T1000 (cell line): Measurements from ENCODE around the gene GPR153.
A peak's percentile ranks its signal among the peaks of the same experiment; 100 is the strongest.

ENCODE experiments used
- DNase-seq: peaks from one replicate; lab custom pipeline; 2025; ENCODE audit warnings: mixed read lengths; lab: John Stamatoyannopoulos, UW

GPR153 gene

DNA sequence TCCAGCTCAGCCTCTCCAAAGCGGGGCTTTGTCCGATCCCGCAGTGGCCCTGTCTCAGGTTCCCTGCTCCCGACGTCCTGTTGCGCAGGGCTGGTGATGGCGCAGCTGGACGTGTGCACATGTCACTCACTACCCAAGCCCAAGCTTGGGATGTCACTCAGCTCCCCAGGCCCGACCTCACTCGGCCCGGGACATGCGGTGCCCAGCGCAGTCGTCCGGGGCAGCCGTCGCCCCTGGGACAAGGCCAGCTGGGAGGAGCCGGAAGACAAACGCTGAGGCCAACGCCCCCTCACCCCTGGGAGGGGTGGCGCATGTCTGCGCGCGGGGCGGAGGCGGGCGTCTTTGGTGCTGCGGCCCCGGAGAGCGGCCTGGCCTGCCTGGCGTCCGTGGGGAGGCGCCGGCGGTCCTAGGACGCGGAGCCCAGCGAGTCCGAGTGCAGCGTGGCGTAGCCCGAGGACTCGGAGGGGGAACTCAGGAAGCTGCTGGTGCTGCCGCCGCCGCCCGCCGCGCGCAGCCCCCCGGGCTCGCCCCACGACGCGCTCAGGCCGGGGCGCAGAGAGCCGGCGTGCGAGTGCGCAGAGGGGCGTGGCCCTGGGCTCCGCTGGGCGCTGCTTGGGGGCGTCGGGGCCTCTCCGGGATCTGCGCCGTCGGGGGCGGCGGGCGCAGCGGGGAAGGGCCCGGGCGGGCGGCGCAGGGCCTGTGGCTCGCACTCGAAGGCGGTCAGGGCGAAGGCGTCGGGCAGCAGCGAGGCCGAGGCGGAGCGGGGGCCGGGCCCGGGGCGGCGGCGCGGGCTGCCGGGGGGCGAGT, 11.8 kb downstream of the GPR153 start:
- DNase-seq = peak; percentile 35

- no peak for DNase-seq
Observed at GRCh38 chr1:6248161-6248776, 12.6 kb downstream of the GPR153 start.

- DNase-seq = no peak
Observed at GRCh38 chr1:6247651-6248050, 13.2 kb downstream of the GPR153 start.

- peak; percentile 60 for DNase-seq
Observed at GRCh38 chr1:6246497-6247467, 14.1 kb downstream of the GPR153 start.

GRCh38 chr1:6245869-6246496, 14.9 kb downstream of the GPR153 start:
- no peak for DNase-seq

DNA sequence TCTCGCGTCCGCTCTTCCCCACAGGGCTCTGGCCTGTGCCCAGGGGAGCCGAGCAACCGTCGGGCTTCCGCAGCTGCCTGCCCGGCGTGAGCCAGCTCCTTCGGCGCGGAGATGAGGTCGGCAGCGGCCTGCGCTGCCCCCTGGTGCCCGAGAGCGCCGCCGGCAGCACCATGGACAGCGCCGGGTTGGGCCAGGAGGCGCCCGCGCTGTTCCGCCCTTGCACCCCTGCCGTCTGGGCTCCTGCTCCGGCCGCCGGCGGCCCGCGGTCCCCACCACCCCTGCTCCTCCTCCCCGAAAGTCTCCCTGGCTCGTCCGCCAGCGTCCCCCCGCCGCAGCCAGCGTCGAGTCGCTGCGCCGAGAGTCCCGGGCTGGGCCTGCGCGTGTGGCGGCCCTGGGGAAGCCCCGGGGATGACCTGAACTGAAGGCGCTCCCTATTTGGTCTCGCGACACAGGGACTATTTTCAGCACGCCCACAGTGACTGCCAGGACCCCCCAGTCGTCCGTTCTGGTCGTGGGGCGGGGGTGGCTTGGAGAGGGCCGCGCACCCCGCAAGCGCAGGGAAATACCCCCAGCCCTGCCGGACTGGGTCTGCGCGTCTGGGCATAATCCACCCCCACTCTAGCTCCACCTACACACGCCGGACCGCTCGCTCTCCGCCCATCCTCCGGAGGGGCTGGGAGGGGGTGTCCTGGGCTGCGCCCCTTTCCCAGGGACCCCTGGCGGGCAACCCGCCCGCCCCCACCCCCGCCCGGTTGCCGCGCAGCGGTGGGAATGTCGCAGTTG, 15.6 kb downstream of the GPR153 start:
- DNase-seq = peak; percentile 71

GRCh38 chr1:6244401-6245049, 16.4 kb downstream of the GPR153 start:
- no peak for DNase-seq

- DNase-seq = no peak
Observed at GRCh38 chr1:6243993-6244392, 16.9 kb downstream of the GPR153 start, which contains the start of gene HES3. HES3 (plus strand) TSS chr1:6244179; CDS start chr1:6244366, 187 bp downstream.

GRCh38 chr1:6243053-6243834, 17.7 kb downstream of the GPR153 start:
- no peak for DNase-seq

DNA sequence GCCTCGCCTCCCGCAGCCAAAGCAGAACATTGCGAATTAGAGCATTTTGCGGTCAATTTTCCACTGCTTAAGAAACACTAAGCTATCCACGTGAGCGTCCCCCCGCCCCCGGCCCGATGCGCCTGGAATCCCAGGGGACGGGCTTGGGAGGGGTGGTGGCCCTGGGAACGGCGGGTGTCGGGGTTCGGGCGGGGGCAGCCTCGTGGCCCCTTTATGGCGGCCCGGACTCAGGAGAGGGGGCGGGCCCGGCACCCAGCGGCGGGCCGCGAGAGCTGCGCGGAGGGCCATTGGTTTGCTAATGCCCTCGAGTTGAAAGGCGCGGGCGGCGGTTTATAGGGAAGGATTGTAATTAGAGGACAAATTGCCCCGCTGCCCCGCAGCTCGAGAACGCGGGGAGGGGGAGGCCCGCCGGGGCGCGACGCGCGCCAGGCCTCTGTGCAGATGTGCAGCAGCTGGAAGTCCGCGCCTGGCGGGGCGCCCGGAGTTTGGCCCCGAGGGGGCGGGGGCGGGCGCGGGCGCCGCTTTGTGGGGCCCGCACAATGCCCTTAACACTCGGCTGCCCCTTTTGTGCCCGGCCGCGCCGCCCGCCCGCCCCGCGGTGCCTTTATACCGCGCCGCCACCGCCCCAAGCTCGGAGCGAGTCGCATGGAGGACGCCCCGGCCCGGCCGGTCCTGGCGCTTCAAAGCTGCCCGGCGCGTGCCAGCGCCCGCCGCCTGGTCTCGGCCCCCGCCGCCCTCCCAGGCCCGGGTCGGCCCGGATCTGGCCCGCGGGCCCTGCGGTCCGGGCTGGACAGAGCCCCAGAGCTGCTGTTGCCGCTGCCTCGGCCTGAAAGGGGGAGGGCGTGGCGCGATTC, 18.8 kb downstream of the GPR153 start:
- DNase-seq = no peak

DNA sequence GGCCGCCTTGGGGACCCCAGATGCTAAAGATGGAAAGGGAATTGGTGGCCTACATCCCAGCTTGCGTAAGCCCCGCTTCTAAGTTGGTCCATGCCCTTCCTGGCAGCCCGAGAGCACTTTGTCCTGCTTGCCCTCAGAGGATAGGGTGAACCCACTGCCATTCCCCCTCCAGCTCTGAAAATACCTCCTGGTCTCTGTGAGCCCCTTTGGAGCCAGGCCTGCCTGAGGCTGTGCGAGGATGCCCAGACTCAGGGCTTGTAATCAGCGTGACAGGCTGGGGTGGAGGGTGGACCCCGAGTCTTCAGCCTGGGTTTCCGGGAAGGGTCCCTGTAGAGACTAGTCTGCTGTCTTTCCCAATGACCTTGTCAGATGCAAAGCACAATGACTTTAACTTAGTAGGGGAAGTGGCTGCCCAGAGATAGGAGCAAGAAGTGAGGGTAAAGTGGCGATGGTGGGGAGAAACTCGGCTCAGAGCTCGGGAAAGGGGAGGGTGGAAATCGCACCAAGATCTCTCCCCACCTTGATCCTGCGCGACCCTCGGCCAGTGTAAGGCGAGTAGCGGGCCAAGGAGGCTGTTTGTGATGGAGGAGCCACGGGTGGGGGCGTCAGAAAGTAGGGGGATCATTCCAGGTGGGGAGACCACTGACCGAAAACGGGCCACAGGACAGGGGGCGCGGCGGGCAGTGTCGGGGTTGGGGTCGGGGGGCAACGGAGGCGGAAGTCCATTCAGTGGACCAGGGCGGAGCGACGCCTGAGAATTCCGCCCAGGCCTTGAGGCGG, 19.6 kb downstream of the GPR153 start:
- DNase-seq = no peak

- no peak for DNase-seq
Observed at GRCh38 chr1:6239950-6240768, 20.7 kb downstream of the GPR153 start.

GRCh38 chr1:6239213-6239752, 21.6 kb downstream of the GPR153 start:
- DNase-seq = no peak

GRCh38 chr1:6237093-6237492, 23.8 kb downstream of the GPR153 start:
- no peak for DNase-seq

DNA sequence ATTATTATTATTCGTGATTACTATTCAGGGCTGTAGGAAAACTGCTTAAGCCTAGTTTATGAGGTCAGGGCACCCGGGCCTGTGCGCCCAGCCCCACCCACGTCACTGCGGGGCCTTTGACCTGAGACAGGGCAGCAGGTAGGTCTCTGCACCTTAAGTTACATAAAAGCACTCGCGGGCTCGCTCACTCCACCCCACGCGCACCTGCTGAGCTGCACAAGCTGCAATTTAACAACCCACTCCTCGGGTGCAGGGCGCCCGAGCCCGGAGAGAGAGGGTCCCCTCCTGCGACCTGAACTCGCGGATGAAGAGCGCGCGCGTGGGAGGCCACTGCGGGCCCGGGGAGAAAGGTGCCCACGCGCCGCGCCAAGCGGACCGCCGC, 25.6 kb downstream of the GPR153 start:
- DNase-seq = no peak

DNA sequence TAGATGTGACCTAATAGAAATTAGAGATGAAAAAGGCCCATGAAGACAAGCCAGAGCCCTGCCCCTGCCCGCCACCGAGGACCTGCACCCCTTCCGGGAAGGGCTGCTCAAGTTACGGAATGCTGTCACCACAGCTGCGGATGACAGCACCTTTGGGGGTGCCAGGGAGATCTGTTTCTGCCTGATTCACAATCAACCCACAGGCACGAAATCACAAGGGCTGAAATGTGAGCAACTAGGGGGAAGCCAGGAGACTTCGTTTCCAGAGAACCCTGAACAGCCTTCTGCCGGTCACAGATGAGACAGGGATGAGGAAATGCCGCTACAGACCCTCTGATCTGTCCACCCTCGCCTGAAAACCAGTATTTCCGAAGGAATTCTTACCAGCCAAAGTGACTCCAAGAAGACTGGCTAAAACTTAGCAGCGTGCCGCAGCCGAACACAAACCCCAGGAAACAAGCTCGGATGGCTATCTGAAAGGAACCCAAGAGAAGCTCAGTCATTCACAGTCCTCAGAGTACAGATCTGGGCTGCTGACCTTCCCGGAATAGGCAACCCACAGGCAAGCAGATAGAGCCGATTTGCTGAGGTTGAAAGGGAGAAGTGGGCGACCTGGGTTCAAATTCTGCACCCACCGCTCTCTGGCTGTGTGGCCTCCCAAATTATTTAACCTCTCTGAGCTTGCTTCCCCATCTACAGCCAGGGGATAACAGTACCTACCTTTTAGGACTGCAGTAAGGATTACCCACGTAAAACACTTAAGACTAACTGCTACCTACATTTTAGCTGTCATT, 26.2 kb downstream of the GPR153 start:
- no peak for DNase-seq
